Subcutaneous adipose tissue (tissue), 4 donors: ENCODE measurements around the gene MYPN. TPM values are rescaled to one million over a fixed set of nuclear protein-coding genes. Genes with fewer than 3 reads are reported as not detected.

Experiments
- total RNA-seq, 4 donors: library from RNA; depleted of rRNA; stranded (reverse); fragments of >200 nt; gene quantifications; one replicate each; pipeline ENCODE4 v1.1.0, GENCODE V29; 2016
- TF ChIP-seq, protein P1 (sequence below): fragments of 450-650 bp; IDR thresholded peaks from one replicate; pipeline ENCODE4 v1.5.1; 2016; ENCODE audit warnings: low read depth, mild to moderate bottlenecking, control low read depth, antibody characterized with exemption, moderate library complexity

The MYPN gene
- total RNA-seq, 4 donors from 2014 or later = not detected

- TF ChIP-seq, protein P1, sequence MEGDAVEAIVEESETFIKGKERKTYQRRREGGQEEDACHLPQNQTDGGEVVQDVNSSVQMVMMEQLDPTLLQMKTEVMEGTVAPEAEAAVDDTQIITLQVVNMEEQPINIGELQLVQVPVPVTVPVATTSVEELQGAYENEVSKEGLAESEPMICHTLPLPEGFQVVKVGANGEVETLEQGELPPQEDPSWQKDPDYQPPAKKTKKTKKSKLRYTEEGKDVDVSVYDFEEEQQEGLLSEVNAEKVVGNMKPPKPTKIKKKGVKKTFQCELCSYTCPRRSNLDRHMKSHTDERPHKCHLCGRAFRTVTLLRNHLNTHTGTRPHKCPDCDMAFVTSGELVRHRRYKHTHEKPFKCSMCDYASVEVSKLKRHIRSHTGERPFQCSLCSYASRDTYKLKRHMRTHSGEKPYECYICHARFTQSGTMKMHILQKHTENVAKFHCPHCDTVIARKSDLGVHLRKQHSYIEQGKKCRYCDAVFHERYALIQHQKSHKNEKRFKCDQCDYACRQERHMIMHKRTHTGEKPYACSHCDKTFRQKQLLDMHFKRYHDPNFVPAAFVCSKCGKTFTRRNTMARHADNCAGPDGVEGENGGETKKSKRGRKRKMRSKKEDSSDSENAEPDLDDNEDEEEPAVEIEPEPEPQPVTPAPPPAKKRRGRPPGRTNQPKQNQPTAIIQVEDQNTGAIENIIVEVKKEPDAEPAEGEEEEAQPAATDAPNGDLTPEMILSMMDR = no peak
Measured at GRCh38 chr10:68212721-68213352, 103.5 kb downstream of the MYPN start.

DNA sequence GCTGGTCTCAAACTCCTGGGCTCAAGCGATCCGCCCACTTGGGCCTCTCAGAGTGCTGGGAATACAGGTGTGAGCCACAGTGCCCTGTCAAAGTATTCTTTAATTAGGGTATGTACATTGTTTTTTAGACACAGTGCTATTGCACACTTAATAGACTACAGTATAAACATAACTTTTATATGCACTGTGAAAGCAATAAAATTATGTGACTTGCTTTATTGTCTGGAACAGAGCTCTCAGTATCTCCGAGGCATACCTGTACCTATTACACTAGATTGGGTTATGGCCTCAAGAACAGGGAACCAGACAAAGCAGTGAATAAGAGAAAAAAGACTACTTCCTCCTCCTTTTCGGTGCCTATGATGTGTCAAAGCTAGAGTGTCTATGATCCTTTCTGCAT, 109.5 kb downstream of the MYPN start:
- TF ChIP-seq, protein P1 = no peak

DNA sequence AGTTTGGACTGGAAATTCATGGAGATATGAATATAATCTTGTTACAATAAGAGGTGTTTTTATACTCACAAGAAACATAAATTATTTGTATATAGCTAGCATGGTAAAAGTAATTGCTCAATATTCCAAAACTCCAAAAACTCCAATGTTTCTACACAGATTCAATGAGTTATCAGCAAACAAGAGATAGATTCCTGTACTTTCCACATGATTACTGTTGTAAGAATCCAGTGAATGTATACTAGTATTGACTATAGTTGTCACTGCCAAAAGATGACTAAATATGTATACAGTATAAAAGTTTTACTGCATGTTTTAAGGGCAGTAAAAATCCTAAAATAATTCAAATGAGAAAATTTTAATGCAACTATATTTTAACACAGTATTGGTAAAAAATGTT, 111.9 kb downstream of the MYPN start:
- TF ChIP-seq, protein P1 = no peak

DNA sequence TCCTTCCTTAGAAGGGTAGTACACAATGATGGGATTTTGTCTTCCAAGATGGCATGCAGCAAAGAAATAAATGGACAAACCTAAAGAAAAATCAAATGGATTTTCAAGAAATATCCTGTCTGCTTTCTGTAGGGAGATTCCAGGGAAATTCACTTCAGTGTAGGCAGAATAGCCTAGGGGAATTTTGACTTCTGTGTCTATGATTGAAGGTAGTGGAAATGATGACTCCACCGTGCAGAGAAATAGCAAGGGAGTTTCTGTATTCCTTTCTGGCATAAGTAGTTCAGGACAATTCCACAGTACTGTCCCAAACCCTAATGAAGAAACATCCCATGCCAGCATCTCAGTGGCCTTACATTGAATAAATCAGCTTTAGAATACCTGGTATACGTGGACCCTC, 113.1 kb downstream of the MYPN start:
- TF ChIP-seq, protein P1 = no peak

DNA sequence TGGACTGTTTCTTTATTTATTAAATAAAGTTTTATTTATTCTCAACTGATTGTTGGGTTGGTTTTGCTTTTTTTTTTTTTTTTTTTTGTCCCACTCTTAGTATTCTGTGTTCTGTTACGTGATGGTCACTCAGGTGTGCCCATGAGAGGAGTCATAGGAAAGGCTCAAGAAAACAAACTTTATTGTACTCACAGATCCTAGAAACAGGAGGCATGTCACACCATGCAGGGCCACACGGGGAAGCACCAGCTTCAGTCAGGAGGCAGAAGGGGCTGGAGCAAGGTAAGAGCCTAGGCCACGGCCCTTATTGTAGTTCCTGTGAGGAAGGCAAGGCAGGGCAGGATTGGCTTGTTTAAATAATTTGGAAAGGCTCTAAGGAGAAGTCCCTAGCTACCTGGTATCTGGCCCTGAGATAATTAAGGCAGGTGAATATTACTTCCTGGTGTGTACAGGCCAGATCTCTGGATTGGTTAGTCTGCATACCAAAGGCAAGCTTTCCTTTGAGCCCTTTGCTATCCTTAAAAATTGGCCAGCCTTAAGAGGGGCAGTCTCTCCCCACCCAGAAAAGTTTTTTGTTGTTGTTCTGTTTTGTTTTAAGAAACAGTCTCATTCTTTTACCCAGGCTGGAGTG, 114.4 kb downstream of the MYPN start:
- TF ChIP-seq, protein P1 = no peak

GRCh38 chr10:68224810-68225209, 115.5 kb downstream of the MYPN start:
- TF ChIP-seq, protein P1 = no peak

DNA sequence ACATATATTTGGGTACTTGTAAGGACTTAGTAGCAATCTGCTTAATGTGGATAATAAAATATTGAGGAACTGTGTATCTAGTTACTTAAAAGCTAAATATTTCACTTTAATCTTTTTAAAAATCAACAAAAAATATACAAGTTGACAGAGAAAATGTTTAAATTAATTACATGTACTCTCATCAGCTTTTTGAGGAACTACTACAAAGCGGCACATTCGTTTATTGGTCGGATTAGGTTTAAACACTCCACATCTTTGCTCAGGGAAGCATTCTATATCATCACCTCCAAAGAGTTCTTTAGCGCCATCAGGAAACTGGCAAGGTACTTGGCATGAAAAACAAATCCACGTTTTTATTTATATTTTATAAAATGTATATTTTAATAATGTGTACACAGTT, 121.0 kb downstream of the MYPN start:
- TF ChIP-seq, protein P1 = no peak
